Upper lobe of left lung (tissue), 4 donors: Measurements from ENCODE around the gene PDF.

Experiments
- EP300 ChIP-seq, 4 donors: sonication (generic); formaldehyde crosslinking; IDR thresholded peaks; one replicate each; pipeline ENCODE4 v1.5.1; 2017; ENCODE audit warnings: antibody characterized with exemption in 4 of 4, control low read depth in 2 of 4
- POLR2A ChIP-seq, 4 donors: fragments of 450-650 bp; IDR thresholded peaks; one replicate each; pipeline ENCODE4 v1.5.1; 2016 to 2017; ENCODE audit warnings: antibody characterized with exemption in 4 of 4, mild to moderate bottlenecking in 2 of 4
- TF ChIP-seq, protein P1 (sequence below), 6 experiments: fragments of 450-650 bp in 4 of 6; fragments of 200-600 bp in 2 of 6; sonication (generic) in 2 of 6; IDR thresholded peaks; one replicate each; pipeline ENCODE4 v1.5.1; 2016 to 2019; ENCODE audit warnings: antibody characterized with exemption in 6 of 6

DNA sequence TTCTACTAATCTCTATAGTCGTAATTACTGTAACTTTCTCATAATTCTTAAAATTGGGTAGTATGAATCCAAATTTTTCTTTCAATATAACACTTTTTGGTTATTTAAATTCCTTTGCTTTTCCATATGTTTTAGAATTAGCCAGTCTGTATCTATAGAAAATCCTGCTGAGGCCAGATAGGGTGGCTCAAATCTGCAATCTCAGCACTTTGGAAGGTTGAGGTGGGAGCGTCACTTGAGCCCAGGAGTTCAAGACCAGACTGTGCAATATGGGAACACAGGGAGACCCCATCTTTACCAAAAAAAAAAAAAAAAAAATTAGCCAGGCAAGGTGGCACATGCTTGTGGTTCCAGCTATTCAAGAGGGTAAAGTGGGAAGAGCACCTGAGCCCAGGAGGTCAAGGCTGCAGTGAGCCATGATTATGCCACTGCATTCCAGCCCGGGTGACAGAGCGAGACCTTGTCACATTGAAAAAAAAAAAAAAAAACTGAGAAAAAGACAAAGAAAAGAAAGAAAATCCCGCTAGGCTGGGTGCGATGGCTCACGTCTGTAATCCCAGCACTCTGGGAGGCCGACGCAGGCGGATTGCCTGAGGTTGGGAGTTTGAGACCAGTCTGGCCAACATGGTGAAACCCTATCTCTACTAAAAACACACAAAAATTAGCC lies 46.1 kb upstream of the PDF start:
- no peak for TF ChIP-seq POLR2A (IDR thresholded peaks at IDR 0.05)
- TF ChIP-seq, protein P1, sequence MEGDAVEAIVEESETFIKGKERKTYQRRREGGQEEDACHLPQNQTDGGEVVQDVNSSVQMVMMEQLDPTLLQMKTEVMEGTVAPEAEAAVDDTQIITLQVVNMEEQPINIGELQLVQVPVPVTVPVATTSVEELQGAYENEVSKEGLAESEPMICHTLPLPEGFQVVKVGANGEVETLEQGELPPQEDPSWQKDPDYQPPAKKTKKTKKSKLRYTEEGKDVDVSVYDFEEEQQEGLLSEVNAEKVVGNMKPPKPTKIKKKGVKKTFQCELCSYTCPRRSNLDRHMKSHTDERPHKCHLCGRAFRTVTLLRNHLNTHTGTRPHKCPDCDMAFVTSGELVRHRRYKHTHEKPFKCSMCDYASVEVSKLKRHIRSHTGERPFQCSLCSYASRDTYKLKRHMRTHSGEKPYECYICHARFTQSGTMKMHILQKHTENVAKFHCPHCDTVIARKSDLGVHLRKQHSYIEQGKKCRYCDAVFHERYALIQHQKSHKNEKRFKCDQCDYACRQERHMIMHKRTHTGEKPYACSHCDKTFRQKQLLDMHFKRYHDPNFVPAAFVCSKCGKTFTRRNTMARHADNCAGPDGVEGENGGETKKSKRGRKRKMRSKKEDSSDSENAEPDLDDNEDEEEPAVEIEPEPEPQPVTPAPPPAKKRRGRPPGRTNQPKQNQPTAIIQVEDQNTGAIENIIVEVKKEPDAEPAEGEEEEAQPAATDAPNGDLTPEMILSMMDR (IDR thresholded peaks at IDR 0.05) = no peak
- TF ChIP-seq EP300 (IDR thresholded peaks at IDR 0.05) = no peak
